ENCODE measurements around the gene PLA2G15. TPM values are rescaled to one million over a fixed set of nuclear protein-coding genes. Genes with fewer than 3 reads are reported as not detected.

The PLA2G15 gene
- polyA plus RNA-seq, 2 of the 4 experiments (the other 2 are of a cell fraction): 4.8 to 8.7 TPM

DNA sequence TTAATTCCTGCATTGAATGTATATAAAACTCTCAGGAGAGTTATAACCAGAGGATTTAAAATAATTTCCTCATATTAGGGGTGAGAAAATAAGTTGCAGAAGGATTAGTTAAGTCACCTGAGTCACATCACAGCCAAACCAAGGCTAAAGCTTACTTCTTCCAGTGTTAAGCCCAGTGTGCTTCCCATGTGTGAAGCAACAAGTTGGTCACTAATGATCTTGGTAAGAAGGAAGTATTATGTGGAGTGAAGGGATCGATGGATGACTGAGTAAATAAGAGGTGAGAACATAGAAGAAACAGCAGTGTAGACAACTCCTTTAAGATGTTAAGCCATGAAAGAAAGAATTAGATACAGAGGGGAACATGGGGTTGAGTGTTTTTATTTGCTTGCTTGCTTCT lies 29.9 kb upstream of the PLA2G15 start:
- ChIA-PET CTCF (interaction anchor here (1.4 kb wide), 1 partner anchor 175 kb away, joined by 4 read pairs; no protein-coding TSS in a partner anchor), POLR2A (no interaction called here)
- Histone ChIP-seq H3K9me3 (no peaks in the 10 kb centered on the region), H3K4me1 (no peaks in the 10 kb centered on the region), H3K4me3 (no peak overlapping the region), H3K4me2 (no peak overlapping the region), H3K27ac (no peak overlapping the region)
- DNase-seq (ENCODE audit: low read depth in 1 of 2, low spot score in 1 of 2): no peak
- TF ChIP-seq HMGXB4 (CRISPR knock-in tag; IDR thresholded peaks at IDR 0.05; ENCODE audit: borderline replicate concordance) (no peak), CEBPB (IDR thresholded peaks at IDR 0.05) (no peak), USF2 (IDR thresholded peaks at IDR 0.05) (no peak), KDM1A (IDR thresholded peaks at IDR 0.05; ENCODE audit: low read depth) (no peak), CBX8 (IDR thresholded peaks at IDR 0.05) (no peak), TFCP2L1 (CRISPR knock-in tag; IDR thresholded peaks at IDR 0.05) (no peak), HDAC2 (IDR thresholded peaks at IDR 0.05) (no peak), PBX3 (IDR thresholded peaks at IDR 0.05) (no peak), HOXA7 (CRISPR knock-in tag; IDR thresholded peaks at IDR 0.05) (no peak), RNF2 (IDR thresholded peaks at IDR 0.05; ENCODE audit: borderline replicate concordance, low read depth) (no peak), EHF (CRISPR knock-in tag; IDR thresholded peaks at IDR 0.05) (no peak), RARB (CRISPR knock-in tag; IDR thresholded peaks at IDR 0.05) (no peak)
- TF ChIP-seq, protein P1, sequence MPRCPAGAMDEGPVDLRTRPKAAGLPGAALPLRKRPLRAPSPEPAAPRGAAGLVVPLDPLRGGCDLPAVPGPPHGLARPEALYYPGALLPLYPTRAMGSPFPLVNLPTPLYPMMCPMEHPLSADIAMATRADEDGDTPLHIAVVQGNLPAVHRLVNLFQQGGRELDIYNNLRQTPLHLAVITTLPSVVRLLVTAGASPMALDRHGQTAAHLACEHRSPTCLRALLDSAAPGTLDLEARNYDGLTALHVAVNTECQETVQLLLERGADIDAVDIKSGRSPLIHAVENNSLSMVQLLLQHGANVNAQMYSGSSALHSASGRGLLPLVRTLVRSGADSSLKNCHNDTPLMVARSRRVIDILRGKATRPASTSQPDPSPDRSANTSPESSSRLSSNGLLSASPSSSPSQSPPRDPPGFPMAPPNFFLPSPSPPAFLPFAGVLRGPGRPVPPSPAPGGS (IDR thresholded peaks at IDR 0.05): no peak
- no peak for FAIRE-seq
- 77% methylated on average over 1 of the region's 1 CpG for WGBS (ENCODE audit: missing lambda C conversion rate)
- ATAC-seq: no peak

DNA sequence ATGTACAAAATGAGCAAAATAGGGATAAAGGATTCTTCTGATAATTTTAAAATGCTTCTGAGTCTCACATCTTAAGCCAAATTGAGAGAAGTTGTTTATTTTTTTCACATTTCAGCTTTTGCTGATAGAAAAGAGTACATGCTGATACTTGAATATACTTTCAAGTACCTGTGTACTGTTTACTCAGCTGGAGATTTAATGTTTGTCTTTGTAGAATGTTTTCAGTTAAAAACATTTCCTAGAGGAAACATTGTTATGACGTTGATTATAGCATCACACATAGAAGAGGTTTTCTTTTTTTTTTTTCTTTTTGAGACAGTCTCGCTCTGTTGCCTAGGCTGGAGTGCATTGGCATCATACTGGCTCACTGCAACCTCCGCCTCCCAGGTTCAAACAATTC lies 28.9 kb upstream of the PLA2G15 start:
- H3K9me3 ChIP-seq: no peaks in the 10 kb centered on the region
- no peak overlapping the region for H3K4me2 ChIP-seq
- FAIRE-seq: no peak
- CTCF ChIA-PET: interaction anchor here (0.6 to 4.8 kb wide), 5 partner anchors 12 to 172 kb away, joined by 3 to 25 read pairs (median 11); no protein-coding TSS in a partner anchor
- no peak overlapping the region for H3K4me3 ChIP-seq
- TF ChIP-seq CEBPB (IDR thresholded peaks at IDR 0.05) (no peak), CBX2 (IDR thresholded peaks at IDR 0.05; ENCODE audit: borderline replicate concordance, low read depth) (no peak), PBX3 (IDR thresholded peaks at IDR 0.05) (no peak), KDM1A (IDR thresholded peaks at IDR 0.05; ENCODE audit: low read depth) (no peak), TP53 (CRISPR knock-in tag; IDR thresholded peaks at IDR 0.05) (no peak), ELK1 (IDR thresholded peaks at IDR 0.05; ENCODE audit: low read depth, low read length) (no peak), ATOH8 (CRISPR knock-in tag; IDR thresholded peaks at IDR 0.05; ENCODE audit: low read depth) (no peak), EP300 (IDR thresholded peaks at IDR 0.05) (no peak), HOXB5 (CRISPR knock-in tag; IDR thresholded peaks at IDR 0.05) (no peak), RARB (CRISPR knock-in tag; IDR thresholded peaks at IDR 0.05) (no peak), RCOR1 (IDR thresholded peaks at IDR 0.05; ENCODE audit: low read depth, low read length) (no peak), POLR2A (IDR thresholded peaks at IDR 0.05; ENCODE audit: low read length) (no peak)
- no peak for ATAC-seq
- no peaks in the 10 kb centered on the region for H3K4me1 ChIP-seq
- H3K27ac ChIP-seq: no peak overlapping the region
- no peak for DNase-seq (ENCODE audit: low read depth in 1 of 2, low spot score in 1 of 2)
- 92% methylated on average over 3 of the region's 3 CpGs for WGBS (ENCODE audit: missing lambda C conversion rate)
- POLR2A ChIA-PET: no interaction called here
